Gastroesophageal sphincter (tissue), 4 donors: ENCODE data around the gene EHD1. TPM values are rescaled to one million over a fixed set of nuclear protein-coding genes. Genes with fewer than 3 reads are reported as not detected.

ENCODE experiments used
- ATAC-seq: fragments of 150-250 bp; one replicate; pipeline ENCODE4 v1.9.1; 2016; ENCODE audit warnings: mild to moderate bottlenecking, moderate library complexity
- H3K27ac ChIP-seq, 4 donors: fragments of 200-600 bp; sonication (generic) in 3 of 4; 1 replicate in 3 of 4; 2 replicates in 1 of 4; pipeline ENCODE4 v1.5.1; 2016 to 2019
- H3K27me3 ChIP-seq: fragments of 200-600 bp; sonication (generic); one replicate; pipeline ENCODE4 v1.5.1; 2019
- H3K36me3 ChIP-seq, 2 donors: fragments of 200-600 bp; sonication (generic); one replicate each; pipeline ENCODE4 v1.5.1; 2019; ENCODE audit warnings: control low read depth in 1 of 2
- H3K4me1 ChIP-seq, 3 donors: fragments of 200-600 bp; sonication (generic); 1 replicate in 2 of 3; 2 replicates in 1 of 3; pipeline ENCODE4 v1.5.1; 2016 to 2019; ENCODE audit warnings: control low read depth in 2 of 3
- H3K4me3 ChIP-seq, 2 donors: fragments of 200-600 bp; sonication (generic); one replicate each; pipeline ENCODE4 v1.5.1; 2019; ENCODE audit warnings: mild to moderate bottlenecking in 1 of 2, moderate library complexity in 1 of 2
- H3K9me3 ChIP-seq, 3 donors: fragments of 200-600 bp; sonication (generic); one replicate each; pipeline ENCODE4 v1.5.1; 2017 to 2019; ENCODE audit warnings: control low read depth in 2 of 3
- EP300 ChIP-seq: sonication (generic); formaldehyde crosslinking; IDR thresholded peaks from one replicate; pipeline ENCODE4 v1.6.1; 2017; ENCODE audit warnings: antibody characterized with exemption, mild to moderate bottlenecking
- POLR2A ChIP-seq, 2 donors: fragments of 450-650 bp; IDR thresholded peaks; one replicate each; pipeline ENCODE4 v1.6.1; 2017; ENCODE audit warnings: antibody characterized with exemption in 2 of 2, mild to moderate bottlenecking in 2 of 2, moderate library complexity in 1 of 2
- POLR2AphosphoS5 ChIP-seq: sonication (generic); formaldehyde crosslinking; IDR thresholded peaks from one replicate; pipeline ENCODE4 v1.6.1; 2017; ENCODE audit warnings: antibody characterized with exemption
- WGBS, 2 donors: methylation state at CpG; one replicate each; pipeline ENCODE4 v1.1.5; 2018; ENCODE audit warnings: low coverage in 1 of 2; 5-methylcytosine and 5-hydroxymethylcytosine counted together
- total RNA-seq, 4 donors: library from RNA; depleted of rRNA; stranded (reverse); fragments of >200 nt; gene quantifications; one replicate each; pipeline ENCODE4 v1.1.0, GENCODE V29; 2016
- TF ChIP-seq, protein P1 (sequence below), 4 experiments: fragments of 200-600 bp in 2 of 4; fragments of 450-650 bp in 2 of 4; sonication (generic) in 1 of 4; IDR thresholded peaks; one replicate each; pipeline ENCODE4 v1.5.1; 2017 to 2019; ENCODE audit warnings: antibody characterized with exemption in 4 of 4, mild to moderate bottlenecking in 2 of 4, moderate library complexity in 2 of 4

EHD1 gene
- total RNA-seq, 4 donors from 2014 or later = 92.1 to 188 (median 101) TPM

DNA sequence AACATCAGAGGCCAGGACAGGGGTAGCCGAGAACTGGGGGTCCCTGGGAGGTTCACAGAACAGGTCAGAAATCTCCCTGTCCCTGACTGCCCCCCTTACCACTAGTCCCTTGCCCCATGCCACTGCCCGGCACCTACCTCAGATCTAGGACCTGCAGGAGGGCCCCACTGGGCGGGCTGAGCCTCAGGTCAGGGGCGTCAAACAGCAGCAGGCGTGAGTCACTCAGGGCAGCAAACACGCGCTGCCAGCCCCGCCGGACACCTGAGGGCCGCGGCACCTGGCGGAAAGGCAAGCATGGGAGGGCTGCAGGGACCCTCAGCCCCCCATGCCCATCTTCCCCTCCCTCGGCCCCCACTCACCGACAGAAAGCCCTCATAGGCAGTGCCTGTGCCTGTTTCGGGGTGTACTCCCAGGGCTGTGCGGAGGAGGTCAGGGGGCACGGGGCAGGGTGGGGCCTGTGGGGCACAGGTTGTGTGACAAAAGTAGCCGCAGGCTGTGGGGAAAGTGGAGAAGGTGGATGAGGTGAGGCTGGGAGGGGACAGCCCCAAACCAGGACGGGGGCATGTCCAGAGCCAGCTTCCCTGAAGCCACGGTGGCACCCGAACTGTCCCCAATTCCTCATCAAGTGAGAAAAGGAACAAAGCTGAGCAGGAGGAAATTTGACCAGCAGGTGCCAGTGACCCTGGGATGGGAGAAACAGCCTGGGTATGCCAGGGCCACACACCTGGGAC, 45.8 kb downstream of the EHD1 start:
- TF ChIP-seq, protein P1, sequence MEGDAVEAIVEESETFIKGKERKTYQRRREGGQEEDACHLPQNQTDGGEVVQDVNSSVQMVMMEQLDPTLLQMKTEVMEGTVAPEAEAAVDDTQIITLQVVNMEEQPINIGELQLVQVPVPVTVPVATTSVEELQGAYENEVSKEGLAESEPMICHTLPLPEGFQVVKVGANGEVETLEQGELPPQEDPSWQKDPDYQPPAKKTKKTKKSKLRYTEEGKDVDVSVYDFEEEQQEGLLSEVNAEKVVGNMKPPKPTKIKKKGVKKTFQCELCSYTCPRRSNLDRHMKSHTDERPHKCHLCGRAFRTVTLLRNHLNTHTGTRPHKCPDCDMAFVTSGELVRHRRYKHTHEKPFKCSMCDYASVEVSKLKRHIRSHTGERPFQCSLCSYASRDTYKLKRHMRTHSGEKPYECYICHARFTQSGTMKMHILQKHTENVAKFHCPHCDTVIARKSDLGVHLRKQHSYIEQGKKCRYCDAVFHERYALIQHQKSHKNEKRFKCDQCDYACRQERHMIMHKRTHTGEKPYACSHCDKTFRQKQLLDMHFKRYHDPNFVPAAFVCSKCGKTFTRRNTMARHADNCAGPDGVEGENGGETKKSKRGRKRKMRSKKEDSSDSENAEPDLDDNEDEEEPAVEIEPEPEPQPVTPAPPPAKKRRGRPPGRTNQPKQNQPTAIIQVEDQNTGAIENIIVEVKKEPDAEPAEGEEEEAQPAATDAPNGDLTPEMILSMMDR (IDR thresholded peaks at IDR 0.05) = no peak
- no peak for TF ChIP-seq EP300
- TF ChIP-seq POLR2AphosphoS5 = no peak
- no peak for TF ChIP-seq POLR2A (IDR thresholded peaks at IDR 0.05)
- no peaks in the 10 kb centered on the region for H3K9me3 ChIP-seq
- H3K4me1 ChIP-seq = no peaks in the 10 kb centered on the region
- 80 to 92% methylated on average over 1 to 2 of the region's 21 CpGs for WGBS, 2 donors
- no peaks in the 10 kb centered on the region for H3K36me3 ChIP-seq
- no peak for ATAC-seq
- no peak overlapping the region for H3K27ac ChIP-seq
- no peak overlapping the region for H3K4me3 ChIP-seq
- H3K27me3 ChIP-seq = no peaks in the 10 kb centered on the region

DNA sequence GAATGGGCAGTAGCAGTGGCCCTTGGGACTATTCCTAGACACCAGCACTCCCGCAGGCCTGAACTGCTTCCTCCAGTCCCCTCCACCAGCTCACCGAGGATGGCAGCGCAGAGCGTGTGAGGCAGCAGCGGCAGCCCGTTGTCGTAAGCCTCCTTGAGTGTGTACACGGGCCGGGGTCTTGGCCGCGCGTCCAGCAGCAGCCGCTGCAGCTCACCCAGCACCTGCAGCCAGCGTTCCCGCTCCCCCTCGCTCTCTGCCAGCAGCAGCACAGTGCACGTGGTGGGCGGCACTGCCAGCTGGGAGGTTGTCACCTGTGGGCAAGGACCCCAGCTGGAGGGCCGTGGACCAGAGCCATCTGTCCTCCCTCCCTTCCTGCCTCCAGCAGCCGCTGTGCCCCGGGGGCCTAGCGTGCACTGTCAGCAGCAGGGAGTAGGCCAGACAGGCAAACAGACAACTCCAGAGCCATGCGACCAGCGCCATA, 47.0 kb downstream of the EHD1 start:
- WGBS, 2 donors = 100% methylated on average over 2 of the region's 24 CpGs; no CpG with 5 or more reads in 1 of the 2 donors
- TF ChIP-seq POLR2A (IDR thresholded peaks at IDR 0.05) (no peak), POLR2AphosphoS5 (no peak), EP300 (no peak)
- TF ChIP-seq, protein P1 (IDR thresholded peaks at IDR 0.05) = no peak
- Histone ChIP-seq H3K36me3 (no peaks in the 10 kb centered on the region), H3K4me3 (no peak overlapping the region), H3K4me1 (no peaks in the 10 kb centered on the region), H3K9me3 (no peaks in the 10 kb centered on the region), H3K27ac (no peak overlapping the region), H3K27me3 (no peaks in the 10 kb centered on the region)
- ATAC-seq = no peak

DNA sequence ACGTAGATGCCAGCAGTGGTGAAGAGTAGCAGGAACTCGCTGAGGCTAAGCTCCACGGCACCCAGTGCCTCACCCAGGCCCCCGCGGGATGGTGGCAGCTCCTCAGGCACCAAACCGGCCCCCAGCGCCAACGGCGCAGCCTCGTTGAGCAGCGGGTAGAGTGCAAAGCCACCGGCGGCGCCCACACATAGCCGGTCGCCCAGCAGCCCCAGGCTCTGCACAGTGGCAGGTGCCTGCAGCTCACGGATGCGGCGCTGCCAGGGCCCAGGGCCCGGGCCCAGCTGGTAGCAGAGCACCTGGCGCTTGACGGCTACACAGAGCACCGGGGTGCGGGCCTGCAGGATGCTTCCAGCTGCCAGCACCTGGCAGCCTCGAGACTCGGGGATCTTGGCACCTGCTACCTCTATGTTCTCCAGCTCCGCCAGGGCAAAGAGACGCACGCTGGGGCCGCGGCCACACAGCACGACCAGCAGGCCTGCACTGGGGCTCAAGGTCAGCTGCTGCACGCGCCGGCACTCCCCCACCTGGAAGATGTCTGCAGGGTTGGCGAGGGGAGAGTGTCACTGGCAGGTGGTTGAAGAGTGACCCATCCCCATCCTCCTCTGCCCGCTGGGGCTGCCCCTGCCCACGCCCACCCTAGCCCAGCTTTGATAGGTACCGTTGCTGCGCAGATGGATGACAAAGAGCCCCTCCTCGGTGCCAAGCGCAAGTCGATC, 48.7 kb downstream of the EHD1 start:
- no peak for TF ChIP-seq POLR2AphosphoS5
- TF ChIP-seq, protein P1 (IDR thresholded peaks at IDR 0.05) = no peak
- 95% methylated on average over 14 of the region's 43 CpGs; no CpG with 5 or more reads in 1 of the 2 donors for WGBS, 2 donors
- Histone ChIP-seq H3K9me3 (no peaks in the 10 kb centered on the region), H3K36me3 (no peaks in the 10 kb centered on the region), H3K4me3 (no peak overlapping the region), H3K27ac (no peak overlapping the region), H3K4me1 (no peaks in the 10 kb centered on the region), H3K27me3 (no peaks in the 10 kb centered on the region)
- no peak for ATAC-seq

DNA sequence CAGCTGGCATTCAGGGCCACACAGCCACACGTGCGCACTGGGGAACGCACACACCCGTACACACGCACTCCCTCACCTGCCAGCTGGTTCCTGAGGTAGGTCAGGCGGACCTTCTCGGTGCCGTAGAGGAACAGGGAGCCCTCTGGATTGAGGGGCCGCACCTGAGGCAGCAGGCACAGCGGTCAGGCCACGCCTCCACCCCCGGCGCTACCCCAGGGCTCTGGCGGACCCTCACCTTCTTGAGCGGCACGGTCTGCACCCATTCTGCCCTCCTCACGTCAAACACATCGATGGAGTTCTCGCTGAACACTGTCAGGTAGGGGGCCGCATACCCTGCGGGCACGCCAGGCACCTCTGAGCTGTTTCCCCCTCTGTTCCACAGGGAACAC, 51.0 kb downstream of the EHD1 start:
- 60% methylated on average over 1 of the region's 22 CpGs; no CpG with 5 or more reads in 1 of the 2 donors for WGBS, 2 donors
- ATAC-seq = no peak
- peaks cover 9% of the 10 kb centered on the region for H3K27me3 ChIP-seq
- H3K27ac ChIP-seq = no peak overlapping the region
- TF ChIP-seq, protein P1 (IDR thresholded peaks at IDR 0.05) = no peak
- no peak for TF ChIP-seq EP300
- TF ChIP-seq POLR2AphosphoS5 = no peak
- no peak for TF ChIP-seq POLR2A (IDR thresholded peaks at IDR 0.05)
- no peaks in the 10 kb centered on the region for H3K4me1 ChIP-seq
- H3K36me3 ChIP-seq = no peaks in the 10 kb centered on the region
- no peaks in the 10 kb centered on the region for H3K9me3 ChIP-seq
- H3K4me3 ChIP-seq = no peak overlapping the region
